GM21825 (cell line): ENCODE measurements around the gene PITPNB.
A peak's percentile ranks its signal among the peaks of the same experiment; 100 is the strongest.

ENCODE experiments used
- ATAC-seq: cut with Tn5 transposase; IDR thresholded peaks from one replicate; pipeline ENCODE4 v1.9.1; 2021; ENCODE audit warnings: mild to moderate bottlenecking, moderate library complexity; ENCODE audit not compliant: unreplicated experiment

Gene PITPNB

DNA sequence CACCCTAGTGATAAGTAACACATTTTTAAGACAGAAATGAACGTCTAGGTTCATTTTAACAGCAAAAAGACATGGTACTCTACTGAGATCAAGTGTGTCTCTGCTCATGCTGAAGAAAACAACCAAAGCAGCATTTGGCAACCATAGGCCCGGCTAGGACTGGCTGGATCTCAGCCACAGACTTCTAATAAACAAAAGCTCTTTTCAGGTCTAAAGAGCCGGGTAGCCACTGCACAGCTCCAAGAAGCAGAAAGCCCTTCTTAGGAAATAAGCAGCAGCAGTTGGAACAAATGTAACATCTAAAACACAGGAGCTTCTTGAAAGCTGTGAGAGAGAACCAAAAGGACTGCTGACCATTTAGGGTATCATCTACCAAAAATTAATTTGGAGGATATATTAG, 37.6 kb downstream of the PITPNB start:
- no peak for ATAC-seq

DNA sequence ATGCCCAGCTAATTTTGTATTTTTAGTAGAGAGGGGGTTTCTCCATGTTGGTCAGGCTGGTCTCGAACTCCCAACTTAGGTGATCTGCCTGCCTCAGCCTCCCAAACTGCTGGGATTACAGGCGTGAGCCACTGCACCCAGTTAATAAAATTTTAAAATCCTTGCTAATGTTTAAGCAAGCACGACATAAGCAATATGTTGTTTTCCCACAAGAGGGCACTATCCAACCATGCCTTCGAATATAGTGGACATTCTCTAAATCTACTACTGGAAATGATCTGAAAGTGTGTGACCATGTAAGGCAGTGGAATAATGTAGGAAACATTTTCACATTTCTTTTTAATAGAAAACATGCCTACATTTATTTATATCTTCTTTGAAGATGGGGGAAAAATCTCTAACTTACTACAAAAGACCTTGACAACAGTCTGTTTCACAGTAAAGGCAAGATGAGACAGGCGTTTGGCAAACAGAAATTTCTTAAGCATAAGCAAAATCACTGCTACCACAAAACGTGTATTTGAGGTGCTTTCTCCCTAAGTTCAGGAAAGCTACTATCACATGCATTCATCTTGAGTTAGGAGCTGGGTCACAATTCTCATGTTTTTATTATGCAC, 38.2 kb downstream of the PITPNB start:
- ATAC-seq, result no peak

DNA sequence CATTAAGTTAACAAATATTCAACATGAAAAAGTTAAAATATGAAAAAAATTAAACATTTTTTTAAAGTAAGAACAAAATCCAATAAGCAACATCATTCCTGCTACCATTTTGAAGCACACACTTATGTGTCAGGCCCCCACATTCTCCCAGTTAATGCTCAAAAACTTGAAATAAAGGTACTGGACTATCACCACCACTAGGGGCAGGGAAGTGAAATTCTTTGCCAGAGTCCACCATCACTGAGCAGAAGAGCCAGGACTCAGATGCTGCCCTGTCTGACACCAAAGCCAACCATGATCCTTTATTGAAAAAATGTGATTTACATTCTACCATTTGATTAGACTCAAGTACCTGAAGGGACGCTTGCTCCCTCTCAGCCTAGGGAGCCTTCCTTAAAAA, 39.1 kb downstream of the PITPNB start:
- ATAC-seq, result no peak

DNA sequence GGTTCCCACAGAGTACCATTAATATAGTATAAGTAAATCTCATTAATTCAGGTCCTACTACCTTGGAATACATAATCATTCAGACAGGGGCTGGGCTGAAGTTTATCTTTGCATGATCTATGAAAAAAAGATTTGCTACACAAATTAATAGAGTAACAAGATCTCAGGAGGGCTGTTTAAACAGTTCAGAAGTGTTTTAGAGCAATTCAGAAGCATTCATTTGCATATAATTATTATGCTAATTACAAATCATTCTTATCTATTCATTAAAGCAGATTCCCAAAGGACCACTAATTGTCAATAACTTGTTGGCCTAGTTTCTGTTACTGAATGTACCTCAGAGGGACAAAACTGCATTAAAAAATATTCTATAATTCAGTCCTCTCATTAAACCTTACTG, 40.5 kb downstream of the PITPNB start:
- no peak for ATAC-seq

DNA sequence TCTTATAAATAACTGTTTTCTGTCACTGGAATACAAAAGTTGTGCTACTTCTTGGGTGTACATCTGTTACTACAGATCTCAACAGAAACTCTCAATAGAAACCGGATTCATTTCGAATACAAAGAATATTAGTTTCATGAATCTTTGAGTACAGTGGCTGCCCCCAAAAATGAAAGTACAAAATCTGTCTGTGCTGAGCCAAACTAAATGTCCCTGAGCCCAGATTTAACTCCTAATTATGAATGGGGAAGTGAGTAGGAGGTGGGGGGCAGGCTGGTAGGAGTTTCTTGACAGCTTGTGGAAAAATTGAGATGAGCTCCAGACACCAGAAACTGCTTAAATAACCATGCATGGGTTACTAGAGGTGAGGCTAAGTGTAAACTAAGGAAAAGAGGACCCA, 41.6 kb downstream of the PITPNB start:
- peak; percentile 59 for ATAC-seq

DNA sequence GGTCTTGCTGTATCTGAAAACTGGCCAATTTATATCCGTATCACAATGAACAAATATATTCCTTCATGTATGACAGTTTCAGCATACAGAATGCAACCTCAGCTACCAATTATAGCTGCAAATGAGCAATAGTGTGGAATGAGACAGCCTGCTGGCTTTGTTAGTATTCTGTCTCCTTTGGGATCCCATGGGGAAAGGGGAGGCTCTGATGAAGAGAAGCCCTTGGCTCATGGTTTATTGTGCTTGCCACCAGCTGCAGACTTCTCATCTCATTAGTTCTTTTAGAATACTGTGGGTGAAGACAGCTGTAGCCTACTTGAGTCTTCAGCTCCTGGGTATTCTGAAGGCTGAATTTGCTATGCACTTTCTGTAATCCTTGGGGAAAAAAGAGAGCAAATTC, 42.4 kb downstream of the PITPNB start:
- ATAC-seq, result no peak

DNA sequence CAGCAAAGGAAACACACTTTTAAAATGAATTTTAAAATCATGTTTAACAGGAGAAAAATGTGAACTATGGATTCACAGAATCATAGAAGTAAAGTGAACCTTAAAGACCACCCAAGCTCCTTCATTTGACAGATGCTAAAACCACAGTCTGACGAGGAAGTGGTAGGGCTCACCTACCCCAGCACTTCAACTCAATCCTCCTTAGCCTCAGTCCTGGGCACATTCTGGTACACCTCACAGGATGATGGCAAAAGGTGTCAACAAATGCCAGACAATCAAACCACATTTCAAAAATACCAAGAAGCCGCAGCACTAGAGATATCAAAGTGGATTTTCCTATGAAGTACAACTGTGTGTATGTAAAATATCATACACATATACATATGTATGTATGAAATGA, 43.1 kb downstream of the PITPNB start:
- no peak for ATAC-seq

DNA sequence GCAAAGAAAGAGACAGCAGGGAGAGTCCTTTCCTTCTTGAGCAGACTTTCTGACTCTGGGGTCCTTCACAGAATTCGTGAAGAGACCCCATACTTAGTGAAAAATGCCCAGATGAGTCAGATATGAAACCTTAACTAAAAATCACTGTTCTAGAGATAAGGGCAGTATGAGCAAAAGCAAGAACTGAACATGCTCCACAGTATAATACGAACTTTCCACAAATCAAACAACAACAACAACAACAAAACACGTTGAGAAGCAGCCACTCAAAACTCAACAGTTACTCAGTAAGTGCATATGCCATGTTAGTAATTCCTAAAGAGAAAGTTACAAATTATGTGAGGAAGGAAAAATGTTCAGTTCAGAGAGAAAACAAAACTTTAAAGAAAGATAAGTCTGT, 44.3 kb downstream of the PITPNB start:
- ATAC-seq, result no peak

DNA sequence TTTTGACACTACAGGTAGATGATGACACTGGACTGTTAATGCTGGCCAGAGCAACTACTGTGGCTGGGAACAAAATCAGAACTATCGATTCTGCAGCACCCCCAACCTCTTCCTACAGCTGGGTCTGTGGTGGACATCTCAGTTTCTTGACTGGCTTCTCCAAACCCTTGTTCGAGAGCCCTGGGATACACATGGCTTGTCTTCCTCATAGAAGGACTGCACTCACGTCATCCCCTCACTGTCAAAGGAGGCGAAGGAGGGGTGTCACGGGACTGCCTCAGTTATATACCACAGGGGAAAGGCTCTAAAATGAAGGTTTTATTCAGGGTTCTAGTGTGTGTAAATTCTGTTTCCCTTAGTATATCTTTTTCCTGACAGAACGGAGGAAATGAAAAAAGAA, 44.9 kb downstream of the PITPNB start:
- ATAC-seq, result no peak

DNA sequence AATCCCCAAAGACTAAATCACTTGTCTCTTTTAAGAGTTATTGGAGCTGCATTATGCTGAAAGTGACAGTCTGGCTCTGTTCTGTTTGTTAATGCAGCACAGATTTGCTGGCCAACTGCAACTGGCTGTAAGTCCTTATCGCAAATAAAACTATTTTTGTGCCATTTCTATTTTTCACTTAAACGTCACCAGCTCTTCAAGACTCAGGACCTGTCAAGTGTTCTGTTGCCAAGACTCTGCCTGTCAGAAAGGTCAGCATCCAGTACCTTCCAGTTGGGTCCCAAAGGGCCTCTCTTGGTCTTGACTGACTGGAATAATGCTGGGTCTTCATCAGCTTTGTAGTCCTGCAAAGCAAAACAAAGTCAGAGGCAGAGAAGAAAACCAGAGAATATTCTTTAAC, 45.6 kb downstream of the PITPNB start:
- no peak for ATAC-seq

DNA sequence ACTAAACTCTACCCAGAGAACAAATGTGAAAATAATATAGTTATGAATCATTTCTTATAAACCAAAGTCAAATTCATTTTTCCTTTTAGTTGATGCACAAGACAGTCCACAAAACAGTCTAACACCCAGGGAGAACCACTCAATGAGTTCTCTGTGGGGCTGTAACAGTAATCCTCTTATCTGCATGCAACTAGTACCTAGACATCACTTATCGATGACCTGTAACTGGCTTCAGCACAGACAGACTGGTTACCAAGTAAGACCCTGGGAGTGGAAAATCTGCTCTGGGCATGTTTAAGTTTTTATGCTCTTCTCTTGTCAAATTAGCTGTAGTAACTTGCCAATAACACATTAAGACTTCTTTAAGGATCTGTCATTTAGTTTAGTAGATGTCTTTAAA, 46.6 kb downstream of the PITPNB start:
- no peak for ATAC-seq

DNA sequence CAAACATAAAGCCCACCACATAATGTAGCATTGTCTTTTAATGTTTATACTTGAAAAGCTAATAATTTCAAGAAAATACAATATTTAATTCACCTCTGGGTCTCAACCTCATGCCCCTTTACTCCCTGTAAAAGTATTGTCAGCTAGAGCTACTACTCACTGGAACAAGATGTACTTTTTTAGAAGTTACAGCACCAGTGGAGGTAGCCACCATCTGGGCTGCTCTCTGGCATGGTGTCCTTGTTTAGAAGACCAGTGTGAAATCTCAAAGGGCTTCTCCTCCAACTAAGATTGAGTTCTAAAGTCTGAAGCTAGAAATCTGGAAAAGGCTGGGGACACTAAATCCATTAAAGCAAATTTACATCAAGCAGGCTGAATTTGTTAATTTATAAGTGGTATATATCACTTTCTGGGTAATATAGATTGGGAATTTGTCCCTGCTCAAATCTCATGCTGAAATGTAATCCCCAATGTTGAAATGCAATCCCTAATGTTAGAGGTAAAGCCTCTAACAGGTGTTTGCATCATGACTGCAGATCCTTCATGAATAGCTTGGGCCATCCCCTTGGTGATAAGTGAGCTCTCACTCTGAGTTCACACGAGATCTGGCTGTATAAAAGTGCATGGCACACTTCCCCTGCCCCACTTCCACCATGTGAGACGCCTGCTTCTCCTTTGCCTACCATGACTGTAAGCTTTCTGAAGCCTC, 47.6 kb downstream of the PITPNB start:
- ATAC-seq, result no peak

DNA sequence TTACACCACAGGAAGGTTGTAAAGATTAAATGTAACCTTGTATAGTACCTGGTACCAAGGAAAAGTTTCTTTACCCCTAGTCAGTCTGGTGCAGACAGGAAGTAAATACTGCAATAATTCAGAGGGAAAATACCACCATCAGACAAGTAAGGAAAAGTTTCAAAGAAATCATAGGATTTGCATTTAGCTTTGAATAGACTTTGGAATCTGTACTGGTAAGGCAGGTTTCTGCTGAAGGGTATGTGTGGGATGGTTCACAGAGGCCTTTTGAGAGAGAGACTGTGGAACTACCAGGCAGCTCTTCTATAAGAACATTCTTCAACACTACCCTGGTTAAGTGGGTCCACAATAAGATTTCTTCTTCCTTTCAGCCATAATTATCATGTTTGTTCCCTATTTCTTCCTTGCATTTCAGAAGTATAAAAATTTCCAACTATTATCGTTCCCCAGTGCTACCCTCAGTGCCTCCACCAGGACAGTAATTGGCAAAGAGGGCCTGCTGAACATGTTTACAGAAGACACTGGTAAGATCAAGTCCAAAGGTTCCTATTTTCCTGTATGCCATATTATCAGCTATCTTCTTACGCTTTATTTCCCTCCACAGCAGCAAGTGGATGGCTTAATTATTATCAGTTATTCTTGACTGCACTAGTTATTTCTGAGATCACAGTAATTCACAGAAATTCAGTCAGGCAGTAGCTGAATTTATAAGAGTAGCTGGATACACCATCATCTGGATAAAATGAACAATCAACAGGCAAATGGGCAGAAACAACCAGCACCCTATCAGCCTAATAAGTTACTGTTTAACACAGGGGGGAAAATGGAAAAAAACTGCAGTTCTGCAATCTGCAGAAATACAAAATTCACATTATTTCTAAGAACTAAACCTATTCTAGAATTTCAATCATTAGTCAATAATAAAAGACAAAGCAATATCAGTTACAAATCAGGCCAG, 48.5 kb downstream of the PITPNB start:
- ATAC-seq, result no peak

DNA sequence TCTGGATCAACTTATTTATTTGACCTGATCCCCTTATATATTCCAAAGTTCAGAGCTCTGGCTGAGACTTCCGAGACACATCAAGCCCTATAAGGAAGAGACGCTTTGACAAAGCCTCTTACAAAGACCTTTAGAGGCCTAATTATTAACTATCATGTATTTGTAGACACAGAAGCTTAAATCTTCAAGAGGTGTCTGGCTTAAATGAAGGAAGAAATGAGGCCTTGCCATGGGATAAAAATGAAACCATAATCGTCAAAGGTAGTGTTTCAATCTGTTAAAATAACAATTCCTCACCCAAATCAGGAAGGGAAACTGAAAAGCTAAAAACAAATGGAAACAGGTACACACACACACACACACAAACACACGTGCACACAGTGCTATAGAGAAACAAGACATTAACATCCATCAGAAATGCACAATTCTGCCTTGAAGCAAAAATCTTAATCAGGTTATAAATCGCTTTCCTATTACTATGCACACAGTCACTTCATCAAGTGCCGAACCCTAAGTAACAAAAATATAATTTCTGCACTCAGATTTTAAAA, 50.2 kb downstream of the PITPNB start:
- no peak for ATAC-seq

DNA sequence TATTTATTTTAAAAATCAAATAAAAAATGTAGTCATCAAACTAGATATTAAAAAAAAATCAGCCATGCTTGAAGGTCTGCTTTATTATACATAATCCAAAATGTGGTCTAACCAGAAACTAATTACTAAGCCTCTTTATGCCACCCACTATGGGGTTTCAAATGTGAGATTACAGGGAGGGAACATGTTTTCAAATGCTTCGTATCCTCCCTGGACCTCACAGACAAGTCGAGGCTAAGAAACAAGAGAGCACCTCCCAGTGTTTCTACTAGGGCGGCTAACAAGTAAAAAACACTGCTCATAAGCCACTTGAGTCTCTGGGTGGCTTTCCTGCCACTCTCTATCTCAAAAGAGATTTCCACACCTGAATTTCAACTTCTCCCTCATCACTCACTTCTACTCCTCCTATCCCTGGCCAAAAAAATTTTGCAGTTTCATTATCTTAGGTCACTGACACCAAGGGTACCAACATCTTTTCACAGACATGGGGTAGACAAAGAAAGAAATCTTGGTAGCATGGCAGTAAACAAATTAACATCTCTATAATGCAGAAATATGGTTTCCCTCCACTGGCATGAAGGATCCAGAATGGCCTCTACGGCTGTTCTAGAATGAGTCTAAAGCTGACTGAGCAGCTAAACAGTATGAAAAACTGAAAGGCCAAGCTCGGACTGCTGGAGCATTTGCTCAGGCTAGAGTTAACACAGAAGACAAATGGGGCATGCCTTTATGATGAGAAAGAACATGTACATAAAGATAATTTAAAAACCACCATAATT, 50.9 kb downstream of the PITPNB start:
- no peak for ATAC-seq

DNA sequence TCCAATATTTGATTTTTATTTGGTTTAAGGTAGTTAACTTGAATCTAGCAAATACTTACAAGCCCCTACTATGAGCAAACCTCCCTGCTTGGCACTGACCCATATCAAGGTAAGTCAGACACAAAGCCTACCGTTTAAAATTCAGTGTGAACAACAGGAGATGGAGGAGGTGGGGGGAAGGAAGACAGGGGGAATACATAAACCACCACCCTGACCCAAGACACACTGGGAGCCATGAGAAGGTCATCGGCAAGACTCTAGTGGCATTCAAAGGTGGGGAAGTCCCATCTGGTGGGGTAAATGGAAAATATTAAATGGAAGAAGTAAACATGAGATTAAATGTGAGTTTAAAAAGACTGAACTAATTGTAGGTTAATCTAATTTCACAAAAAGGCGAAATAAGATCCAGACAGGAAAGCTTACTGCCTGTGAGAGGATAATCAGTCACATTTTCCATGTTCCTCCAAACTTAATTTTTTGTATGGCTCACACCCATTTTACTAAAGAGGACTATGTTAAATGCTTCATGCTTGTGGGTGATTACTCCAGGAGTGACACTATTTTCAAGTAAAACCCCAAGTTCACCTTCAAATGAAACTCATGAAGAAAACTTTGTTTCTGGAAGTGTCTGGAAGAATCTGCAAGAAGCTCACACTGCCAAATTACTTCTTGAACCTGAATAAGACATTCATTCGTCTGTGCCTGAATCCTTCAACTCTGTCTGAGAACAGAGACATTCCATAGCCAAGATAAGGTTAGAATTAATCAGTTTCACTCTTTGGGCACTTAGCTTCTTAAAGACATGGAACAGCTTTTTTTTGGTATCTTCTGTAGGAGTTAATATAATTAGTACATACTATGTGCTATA, 51.7 kb downstream of the PITPNB start:
- no peak for ATAC-seq

DNA sequence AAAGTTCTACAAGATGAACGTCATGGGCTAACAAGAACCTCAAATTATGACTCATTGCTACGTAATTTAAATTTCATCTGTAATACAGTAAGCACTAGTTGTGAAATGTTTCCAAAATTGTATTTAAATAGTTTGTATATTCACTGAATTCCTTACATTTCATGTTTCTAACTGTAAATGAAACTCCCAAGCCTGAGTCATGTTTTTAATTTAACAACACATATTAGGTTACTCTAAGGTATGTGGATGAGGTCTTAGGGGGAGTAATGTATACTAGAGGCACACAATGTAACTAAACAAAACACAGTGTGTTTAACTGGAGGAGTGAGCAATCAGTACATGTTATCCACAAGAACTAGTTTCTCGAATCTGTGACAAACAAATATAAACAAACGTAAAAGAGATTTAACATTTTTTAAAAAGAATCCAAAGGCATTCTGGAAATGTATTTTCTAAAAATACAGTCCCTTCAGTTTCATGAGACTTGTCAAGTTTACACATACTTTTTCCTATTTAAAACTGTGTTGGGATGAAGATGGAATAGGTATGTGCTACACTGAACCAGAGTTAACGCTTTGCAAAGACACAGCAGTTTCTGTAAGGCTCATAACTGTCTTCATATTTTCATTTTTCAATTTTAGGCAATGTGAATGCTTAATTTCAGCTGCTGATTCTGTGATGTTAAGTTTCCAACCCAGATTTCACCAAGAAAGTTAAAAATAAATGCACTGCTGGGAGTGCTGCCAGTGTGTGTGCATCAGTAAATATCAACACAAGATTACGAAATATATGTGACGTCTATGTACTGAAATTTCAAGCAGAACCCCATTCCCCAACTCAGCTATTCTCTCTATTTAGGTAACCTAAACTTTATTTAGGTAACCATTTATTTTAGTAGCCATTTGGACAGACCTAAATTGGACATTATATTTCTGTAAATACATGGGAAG, 52.6 kb downstream of the PITPNB start:
- no peak for ATAC-seq

DNA sequence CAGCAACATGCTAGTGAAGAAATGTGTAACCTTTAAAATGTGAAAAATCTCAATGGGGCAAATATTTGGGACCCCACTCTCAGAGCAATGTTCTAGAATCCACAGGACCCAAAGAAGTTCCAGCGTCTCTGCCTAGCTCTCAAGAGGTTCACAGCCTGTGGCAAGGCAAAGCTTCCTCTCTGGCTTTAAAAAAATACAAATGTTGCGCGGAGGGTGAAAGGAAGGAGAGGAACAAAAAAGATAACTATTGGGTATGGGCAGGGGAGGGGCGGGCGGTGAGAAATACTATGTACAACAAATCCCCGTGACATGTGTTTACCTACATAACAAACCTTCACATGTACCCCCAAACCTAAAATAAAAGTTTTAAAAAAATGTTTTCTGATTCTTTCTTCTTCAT, 53.6 kb downstream of the PITPNB start:
- ATAC-seq, result no peak

DNA sequence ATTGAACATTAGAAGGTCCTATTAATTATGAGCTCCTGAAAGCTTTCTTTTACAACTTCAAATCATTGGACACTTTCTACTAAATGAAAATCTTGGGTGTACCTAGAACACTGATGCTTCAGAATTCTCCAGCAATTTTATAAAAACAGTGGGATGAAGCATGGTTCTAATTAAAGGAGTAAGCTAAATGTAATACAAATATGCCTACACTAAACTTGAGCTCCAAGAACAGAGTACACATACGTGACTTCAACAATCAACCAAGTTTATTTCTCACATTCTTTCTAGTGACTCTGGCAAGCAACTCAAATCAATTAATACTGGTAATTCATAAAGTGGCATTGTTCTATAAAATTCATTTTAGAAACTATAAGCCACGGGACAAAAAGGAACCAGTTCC, 55.5 kb downstream of the PITPNB start:
- ATAC-seq, result no peak
